Endothelial cell of umbilical vein (primary cell): ENCODE results near the gene CES4A. TPM values are rescaled to one million over a fixed set of nuclear protein-coding genes. Genes with fewer than 3 reads are reported as not detected.

Source experiments
- BruUV-seq: library from RNA; stranded (reverse); fragments of 400-500 nt; replicated peaks from 2 replicates; lab custom pipeline; 2021; lab: Mats Ljungman, UMichigan
- CTCF ChIA-PET: fragments of 300-600, 350-600 bp; sonication (Branson Sonifier 250); formaldehyde crosslinking; loops from one replicate; lab custom pipeline; 2021; ENCODE audit warnings: antibody characterized with exemption, inconsistent platforms; lab: Charles Lee
- POLR2A ChIA-PET: fragments of 300-600, 350-600 bp; sonication (Branson Sonifier 250); formaldehyde crosslinking; loops from one replicate; lab custom pipeline; 2021; ENCODE audit warnings: antibody characterized with exemption, inconsistent platforms; lab: Charles Lee
- DNase-seq: peaks from one replicate; pipeline ENCODE4 v3.0.0-alpha.2; 2011; ENCODE audit warnings: low read depth, low spot score
- FAIRE-seq: peaks from 2 replicates; lab custom pipeline; 2011; peaks lifted over from hg19 to GRCh38; lab: Jason Lieb, UNC
- H2AFZ ChIP-seq: 2 replicates; pipeline ENCODE4 v1.6.0; 2012; ENCODE audit warnings: low read depth, low read length, control low read depth, inconsistent platforms
- H3K27ac ChIP-seq: 2 replicates; pipeline ENCODE4 v1.5.1; 2011; ENCODE audit warnings: low read depth, mild to moderate bottlenecking, control low read depth, low read length, moderate library complexity; ENCODE audit not compliant: insufficient read depth
- H3K27me3 ChIP-seq, 2 experiments: 2 replicates each; pipeline versions ENCODE4 v1.6.0 to v1.6.1; 2011; ENCODE audit warnings: low read length in 2 of 2, mixed read lengths in 1 of 2; ENCODE audit not compliant: control insufficient read depth in 2 of 2, insufficient read depth in 2 of 2
- H3K36me3 ChIP-seq, 2 experiments: 2 replicates in 1 of 2; 3 replicates in 1 of 2; pipeline ENCODE4 v1.5.1; 2011; ENCODE audit warnings: low read length in 2 of 2, mild to moderate bottlenecking in 1 of 2, moderate library complexity in 1 of 2; ENCODE audit not compliant: control insufficient read depth in 2 of 2, insufficient read depth in 2 of 2; ENCODE audit errors: extremely low read depth in 1 of 2
- H3K4me1 ChIP-seq: 3 replicates; pipeline ENCODE4 v1.5.1; 2011; ENCODE audit warnings: mild to moderate bottlenecking, low read length; ENCODE audit not compliant: control insufficient read depth, insufficient read depth; ENCODE audit errors: extremely low read depth
- H3K4me2 ChIP-seq: 2 replicates; pipeline ENCODE4 v1.6.1; 2011; ENCODE audit warnings: low read length, control low read depth, mixed read lengths; ENCODE audit not compliant: insufficient read depth
- H3K4me3 ChIP-seq, 3 experiments: fragments of 200-600 bp in 1 of 3; sonication (generic), shearing (Covaris generic) in 1 of 3; replicated peaks in 1 of 3; 2 replicates each; pipeline ENCODE4 v1.5.1; 2011 to 2016; ENCODE audit warnings: control low read depth in 3 of 3, low read length in 3 of 3, mild to moderate bottlenecking in 2 of 3, inconsistent platforms in 1 of 3, low read depth in 1 of 3, moderate library complexity in 1 of 3; ENCODE audit not compliant: insufficient read depth in 1 of 3
- H3K79me2 ChIP-seq: 2 replicates; pipeline ENCODE4 v1.6.0; 2012; ENCODE audit warnings: low read length, inconsistent platforms; ENCODE audit not compliant: control insufficient read depth, insufficient read depth
- H3K9ac ChIP-seq: replicated peaks from 2 replicates; pipeline ENCODE3; 2011; ENCODE audit warnings: low read length, control low read depth; ENCODE audit not compliant: insufficient read depth; ENCODE audit errors: extremely low read depth
- H3K9me1 ChIP-seq: replicated peaks from 3 replicates; pipeline ENCODE4 v1.6.0; 2011; ENCODE audit warnings: mild to moderate bottlenecking, low read length; ENCODE audit not compliant: control insufficient read depth, insufficient read depth; ENCODE audit errors: extremely low read depth
- H3K9me3 ChIP-seq: replicated peaks from 2 replicates; pipeline ENCODE4 v1.5.1; 2012; ENCODE audit warnings: low read length, inconsistent platforms; ENCODE audit not compliant: control insufficient read depth, insufficient read depth
- H4K20me1 ChIP-seq: replicated peaks from 2 replicates; pipeline ENCODE3; 2011; ENCODE audit warnings: mild to moderate bottlenecking, low read length; ENCODE audit not compliant: control insufficient read depth, insufficient read depth; ENCODE audit errors: extremely low read depth
- CTCF ChIP-seq, 2 donors: IDR thresholded peaks; 1 replicate in 1 of 2; 2 replicates in 1 of 2; pipeline ENCODE4 v1.5.1; 2011; ENCODE audit warnings: low read length in 2 of 2, mild to moderate bottlenecking in 2 of 2, moderate library complexity in 2 of 2, control low read depth in 1 of 2, inconsistent platforms in 1 of 2, low read depth in 1 of 2; ENCODE audit not compliant: insufficient read depth in 1 of 2; ENCODE audit errors: extremely low read depth in 1 of 2
- EZH2 ChIP-seq: IDR thresholded peaks from 2 replicates; pipeline ENCODE4 v1.6.1; 2012; ENCODE audit warnings: borderline replicate concordance, low read depth, mild to moderate bottlenecking, moderate library complexity, low read length, inconsistent platforms; ENCODE audit not compliant: severe bottlenecking
- FOS ChIP-seq: IDR thresholded peaks from 2 replicates; pipeline ENCODE4 v1.6.1; 2011; ENCODE audit warnings: mild to moderate bottlenecking, low read length, moderate library complexity, borderline replicate concordance; ENCODE audit not compliant: insufficient read depth
- GATA2 ChIP-seq: IDR thresholded peaks from 2 replicates; pipeline ENCODE4 v1.7.0; 2011; ENCODE audit warnings: low read depth, mild to moderate bottlenecking, moderate library complexity, mixed read lengths, low read length; ENCODE audit not compliant: insufficient read length, insufficient read depth
- MAX ChIP-seq: IDR thresholded peaks from 2 replicates; pipeline ENCODE4 v1.6.1; 2011; ENCODE audit not compliant: insufficient read depth, insufficient read length
- POLR2A ChIP-seq: IDR thresholded peaks from 2 replicates; pipeline ENCODE4 v1.6.1; 2012; ENCODE audit warnings: low read depth, mild to moderate bottlenecking, control low read depth, low read length
- dilution Hi-C: fragments of 300-500 bp; cut with MboI; formaldehyde crosslinking; loops from one replicate; pipeline ENCODE4 v1.15.0; 2019; ENCODE audit warnings: low sequenced_read_pairs; ENCODE audit not compliant: extremely low pct_ligation_motif_present
- intact Hi-C: fragments of 100-400 bp; cut with micrococcal nuclease; formaldehyde crosslinking; loops from one replicate; pipeline ENCODE4 v1.10.0; 2022
- polyA plus RNA-seq, 4 experiments: library from polyadenylated mRNA; depleted of rRNA in 3 of 4; stranded (reverse) in 3 of 4; unstranded in 1 of 4; fragments of >200 nt; gene quantifications; 2 replicates each; pipeline versions ENCODE4 v1.2.1 to v1.2.3, GENCODE V29; 2011 to 2012; ENCODE audit warnings: missing spikeins in 1 of 4
- total RNA-seq: library from RNA; stranded (reverse); gene quantifications from 2 replicates; pipeline ENCODE4 v1.2.3, GENCODE V29; 2021

CES4A gene
- total and polyA plus RNA-seq, 2 donors (not counting 3 experiments of a cell fraction or from before 2014, with no cell fraction given) = 5.4 to 13.3 TPM

- no peak overlapping the region for H3K4me2 ChIP-seq
- dilution Hi-C loops (no loop called here), intact Hi-C loops (no loop called here)
- no TSS peak for BruUV-seq
- no peak overlapping the region for H3K4me3 ChIP-seq
- TF ChIP-seq GATA2 (no peak), CTCF (IDR thresholded peaks at IDR 0.05; ENCODE audit: extremely low read depth in 1 of 2, insufficient read depth in 1 of 2, low read depth in 1 of 2, low read length in 2 of 2) (no peak), POLR2A (no peak), MAX (no peak), EZH2 (no peak), FOS (no peak)
- no peak overlapping the region for H2AFZ ChIP-seq
- no peaks in the 10 kb centered on the region for H3K9me3 ChIP-seq
- H3K27ac ChIP-seq = no peak overlapping the region
- POLR2A ChIA-PET = no interaction called here
- H4K20me1 ChIP-seq = no peaks in the 10 kb centered on the region
- peaks cover 19% of the 10 kb centered on the region for H3K4me1 ChIP-seq
- H3K9ac ChIP-seq = no peak overlapping the region
- DNase-seq = no peak
- no peaks in the 10 kb centered on the region for H3K27me3 ChIP-seq
- H3K9me1 ChIP-seq = no peaks in the 10 kb centered on the region
- CTCF ChIA-PET = no interaction called here
- no peak for FAIRE-seq
- H3K79me2 ChIP-seq = peaks cover 8% of the 10 kb centered on the region
- H3K36me3 ChIP-seq = no peaks in the 10 kb centered on the region
Measured at GRCh38 chr16:67025210-67025550, 36.8 kb downstream of the CES4A start.
